Bronchial epithelial cell (primary cell): ENCODE measurements around the gene ARFGAP2. TPM values are rescaled to one million over a fixed set of nuclear protein-coding genes. Genes with fewer than 3 reads are reported as not detected.

Experiments used
- DNase-seq: peaks from one replicate; pipeline ENCODE4 v3.0.0-alpha.2; 2010; ENCODE audit warnings: low read depth
- FAIRE-seq: peaks from 2 replicates; lab custom pipeline; 2011; peaks lifted over from hg19 to GRCh38; lab: Jason Lieb, UNC
- H3K27me3 ChIP-seq: 2 replicates; pipeline ENCODE4 v1.5.1; 2011; ENCODE audit warnings: low read length; ENCODE audit not compliant: control insufficient read depth, insufficient read depth
- H3K36me3 ChIP-seq: 2 replicates; pipeline ENCODE4 v1.5.1; 2011; ENCODE audit warnings: low read length; ENCODE audit not compliant: control insufficient read depth, insufficient read depth
- H3K4me3 ChIP-seq: 2 replicates; pipeline ENCODE4 v1.5.1; 2011; ENCODE audit warnings: mild to moderate bottlenecking, low read depth, low read length, control low read depth
- total RNA-seq: library from RNA; depleted of rRNA; stranded (reverse); fragments of >200 nt; gene quantifications from 2 replicates; pipeline ENCODE4 v1.2.1, GENCODE V29; 2014
- TF ChIP-seq, protein P1 (sequence below): IDR thresholded peaks from 2 replicates; pipeline ENCODE4 v1.5.1; 2011; ENCODE audit warnings: mild to moderate bottlenecking, moderate library complexity, low read length, control low read depth, inconsistent platforms; ENCODE audit not compliant: insufficient read depth, severe bottlenecking

The ARFGAP2 gene
- total RNA-seq, 1 donor from 2014 or later: 105 TPM

DNA sequence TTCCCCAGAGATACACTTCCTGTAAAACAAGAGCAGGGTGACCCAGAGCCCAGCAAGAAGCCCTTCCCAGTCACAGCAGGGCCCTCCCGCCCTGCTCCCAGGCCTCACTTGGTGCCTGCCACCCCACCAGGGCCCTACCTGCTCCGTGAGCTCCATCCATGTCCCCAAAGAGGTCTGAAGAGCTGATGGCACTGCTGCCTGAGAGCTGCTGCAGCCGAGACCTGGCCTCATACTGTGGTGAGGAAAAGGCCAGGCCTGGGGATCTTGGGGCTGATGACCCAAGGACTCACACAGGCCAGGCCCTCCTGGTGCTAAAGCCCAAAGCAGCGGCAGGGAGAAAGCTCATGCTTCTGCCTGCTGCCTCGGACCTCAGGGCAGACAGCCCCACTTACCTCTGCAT lies 10.3 kb downstream of the ARFGAP2 start:
- no peak for DNase-seq
- TF ChIP-seq, protein P1, sequence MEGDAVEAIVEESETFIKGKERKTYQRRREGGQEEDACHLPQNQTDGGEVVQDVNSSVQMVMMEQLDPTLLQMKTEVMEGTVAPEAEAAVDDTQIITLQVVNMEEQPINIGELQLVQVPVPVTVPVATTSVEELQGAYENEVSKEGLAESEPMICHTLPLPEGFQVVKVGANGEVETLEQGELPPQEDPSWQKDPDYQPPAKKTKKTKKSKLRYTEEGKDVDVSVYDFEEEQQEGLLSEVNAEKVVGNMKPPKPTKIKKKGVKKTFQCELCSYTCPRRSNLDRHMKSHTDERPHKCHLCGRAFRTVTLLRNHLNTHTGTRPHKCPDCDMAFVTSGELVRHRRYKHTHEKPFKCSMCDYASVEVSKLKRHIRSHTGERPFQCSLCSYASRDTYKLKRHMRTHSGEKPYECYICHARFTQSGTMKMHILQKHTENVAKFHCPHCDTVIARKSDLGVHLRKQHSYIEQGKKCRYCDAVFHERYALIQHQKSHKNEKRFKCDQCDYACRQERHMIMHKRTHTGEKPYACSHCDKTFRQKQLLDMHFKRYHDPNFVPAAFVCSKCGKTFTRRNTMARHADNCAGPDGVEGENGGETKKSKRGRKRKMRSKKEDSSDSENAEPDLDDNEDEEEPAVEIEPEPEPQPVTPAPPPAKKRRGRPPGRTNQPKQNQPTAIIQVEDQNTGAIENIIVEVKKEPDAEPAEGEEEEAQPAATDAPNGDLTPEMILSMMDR: no peak
- Histone ChIP-seq H3K27me3 (no peaks in the 10 kb centered on the region), H3K4me3 (no peak overlapping the region), H3K36me3 (peaks cover 45% of the 10 kb centered on the region)
- no peak for FAIRE-seq

DNA sequence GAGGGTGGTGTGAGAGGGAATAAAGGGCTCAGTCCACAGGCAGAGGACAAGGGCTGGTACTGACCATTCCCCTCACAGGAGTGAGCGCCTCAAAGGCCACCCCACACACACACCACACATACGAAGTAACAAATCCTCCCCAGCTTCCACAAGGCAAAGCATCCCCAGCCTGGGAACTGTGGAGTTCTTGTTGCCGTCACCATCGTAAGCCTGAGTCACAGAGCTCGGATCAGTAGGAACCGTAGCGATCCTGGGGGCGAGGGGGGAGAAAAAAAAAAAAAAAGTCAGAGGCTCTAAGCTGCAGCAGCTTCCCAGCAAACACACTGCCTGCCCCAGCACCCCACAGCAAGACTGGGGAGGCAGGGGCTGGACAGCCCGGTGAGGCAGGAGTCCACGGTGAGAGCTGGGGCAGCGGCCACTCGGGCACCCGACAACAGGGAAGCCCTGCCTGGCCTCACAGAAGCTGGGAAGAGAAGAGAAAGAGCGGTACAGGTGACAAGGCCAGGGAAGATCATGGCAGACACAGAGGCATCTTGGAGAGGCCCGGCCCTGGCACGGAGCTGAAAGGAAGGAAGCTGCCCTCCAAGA lies 11.3 kb downstream of the ARFGAP2 start:
- Histone ChIP-seq H3K36me3 (peaks cover 41% of the 10 kb centered on the region), H3K27me3 (no peaks in the 10 kb centered on the region), H3K4me3 (no peak overlapping the region)
- FAIRE-seq (no peak), DNase-seq (no peak)
- TF ChIP-seq, protein P1: no peak

- H3K4me3 ChIP-seq: no peak overlapping the region
- TF ChIP-seq, protein P1: no peak
- H3K36me3 ChIP-seq: peaks cover 37% of the 10 kb centered on the region
These were observed 12.4 kb downstream of the ARFGAP2 start for GRCh38 chr11:47164321-47164720.

DNA sequence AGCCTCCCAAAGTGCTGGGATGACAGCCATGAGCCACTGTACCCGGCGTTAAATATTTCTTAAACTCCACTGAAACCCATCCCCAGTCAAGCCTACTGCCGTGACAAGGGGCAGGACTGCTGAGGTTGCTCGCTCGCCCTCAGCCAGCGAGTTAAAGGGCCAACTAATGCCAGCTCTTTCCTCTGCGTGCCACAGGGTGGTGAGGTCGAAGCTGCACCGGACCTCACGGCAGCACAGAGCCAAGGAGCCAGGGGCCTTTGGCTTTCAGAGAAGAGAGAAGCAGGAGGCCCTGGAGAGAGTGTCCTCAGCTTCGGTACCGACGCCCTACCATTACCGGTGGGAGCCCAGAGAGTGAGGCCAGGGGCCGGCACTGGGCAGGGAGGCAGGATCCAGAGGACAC lies 12.8 kb downstream of the ARFGAP2 start:
- H3K27me3 ChIP-seq: no peaks in the 10 kb centered on the region
- FAIRE-seq (no peak), DNase-seq (no peak)
- TF ChIP-seq, protein P1: no peak
- no peak overlapping the region for H3K4me3 ChIP-seq
- peaks cover 37% of the 10 kb centered on the region for H3K36me3 ChIP-seq

More at GRCh38 chr11:47164321-47164720, 12.4 kb downstream of the ARFGAP2 start:
- FAIRE-seq (no peak), DNase-seq (no peak)
- no peaks in the 10 kb centered on the region for H3K27me3 ChIP-seq

GRCh38 chr11:47163193-47163592 lies 13.5 kb downstream of the ARFGAP2 start:
- Histone ChIP-seq H3K36me3 (peaks cover 34% of the 10 kb centered on the region), H3K27me3 (no peaks in the 10 kb centered on the region), H3K4me3 (no peak overlapping the region)
- no peak for FAIRE-seq
- no peak for DNase-seq
- TF ChIP-seq, protein P1: no peak

DNA sequence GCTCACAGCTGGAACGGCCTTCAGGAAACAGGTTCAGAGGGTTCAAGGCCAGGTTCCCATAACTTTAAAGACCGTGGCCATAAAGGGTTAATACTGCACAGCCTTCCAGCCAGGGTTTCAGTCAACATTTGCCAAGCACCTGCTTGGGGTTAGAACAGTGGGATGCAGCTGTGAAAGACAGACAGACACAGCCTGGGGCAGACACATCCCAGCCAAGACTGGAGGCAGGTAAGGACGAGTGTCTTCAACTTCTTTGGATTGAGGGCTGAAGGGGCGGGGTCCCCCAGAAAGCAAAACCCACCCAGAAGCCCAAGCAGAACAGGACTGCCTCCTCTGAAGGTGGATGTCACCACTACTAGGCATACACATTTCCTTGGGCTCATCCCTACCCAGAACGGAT lies 14.3 kb downstream of the ARFGAP2 start:
- Histone ChIP-seq H3K36me3 (peaks cover 28% of the 10 kb centered on the region), H3K27me3 (no peaks in the 10 kb centered on the region), H3K4me3 (no peak overlapping the region)
- FAIRE-seq (peak; percentile 40), DNase-seq (no peak)
- TF ChIP-seq, protein P1: no peak
